Vagina (tissue), 2 donors: Measurements from ENCODE around the gene HSD3B1. TPM values are rescaled to one million over a fixed set of nuclear protein-coding genes. Genes with fewer than 3 reads are reported as not detected.

Source experiments
- DNase-seq, 2 donors: peaks; one replicate each; pipeline ENCODE4 v3.0.0-alpha.2; 2017; ENCODE audit errors: extremely low spot score in 2 of 2
- H3K27ac ChIP-seq: fragments of 200-600 bp; sonication (generic); one replicate; pipeline ENCODE4 v1.5.1; 2019
- H3K27me3 ChIP-seq: fragments of 200-600 bp; sonication (generic); one replicate; pipeline ENCODE4 v1.5.1; 2019
- H3K36me3 ChIP-seq, 2 donors: fragments of 200-600 bp; sonication (generic); one replicate each; pipeline ENCODE4 v1.5.1; 2017 to 2019
- H3K4me1 ChIP-seq: fragments of 200-600 bp; sonication (generic); one replicate; pipeline ENCODE4 v1.5.1; 2019
- H3K4me3 ChIP-seq, 2 donors: fragments of 200-600 bp; sonication (generic); 1 replicate in 1 of 2; 2 replicates in 1 of 2; pipeline ENCODE4 v1.5.1; 2016 to 2019
- H3K9me3 ChIP-seq: fragments of 200-600 bp; sonication (generic); one replicate; pipeline ENCODE4 v1.5.1; 2019
- POLR2A ChIP-seq, 2 donors: fragments of 450-650 bp; IDR thresholded peaks; one replicate each; pipeline ENCODE4 v1.6.1; 2017; ENCODE audit warnings: antibody characterized with exemption in 2 of 2, mild to moderate bottlenecking in 2 of 2, moderate library complexity in 2 of 2
- POLR2AphosphoS5 ChIP-seq, 2 donors: sonication (generic); formaldehyde crosslinking; IDR thresholded peaks; one replicate each; pipeline ENCODE4 v1.9.0; 2017; ENCODE audit warnings: antibody characterized with exemption in 2 of 2, mild to moderate bottlenecking in 2 of 2, low read depth in 1 of 2; ENCODE audit not compliant: insufficient read depth in 1 of 2
- intact Hi-C: fragments of 100-400 bp; cut with DNase I; formaldehyde crosslinking; loops from one replicate; pipeline ENCODE4 v1.15.1; 2023
- total RNA-seq: library from RNA; depleted of rRNA; stranded (reverse); fragments of >200 nt; gene quantifications from one replicate; pipeline ENCODE4 v1.2.3, GENCODE V29; 2016
- TF ChIP-seq, protein P1 (sequence below), 3 experiments: fragments of 450-650 bp in 2 of 3; fragments of 200-600 bp in 1 of 3; sonication (generic) in 1 of 3; IDR thresholded peaks; one replicate each; pipeline ENCODE4 v1.5.1; 2017 to 2019; ENCODE audit warnings: antibody characterized with exemption in 3 of 3, mild to moderate bottlenecking in 2 of 3, moderate library complexity in 2 of 3

The HSD3B1 gene
- total RNA-seq, 1 donor from 2014 or later, result not detected

DNA sequence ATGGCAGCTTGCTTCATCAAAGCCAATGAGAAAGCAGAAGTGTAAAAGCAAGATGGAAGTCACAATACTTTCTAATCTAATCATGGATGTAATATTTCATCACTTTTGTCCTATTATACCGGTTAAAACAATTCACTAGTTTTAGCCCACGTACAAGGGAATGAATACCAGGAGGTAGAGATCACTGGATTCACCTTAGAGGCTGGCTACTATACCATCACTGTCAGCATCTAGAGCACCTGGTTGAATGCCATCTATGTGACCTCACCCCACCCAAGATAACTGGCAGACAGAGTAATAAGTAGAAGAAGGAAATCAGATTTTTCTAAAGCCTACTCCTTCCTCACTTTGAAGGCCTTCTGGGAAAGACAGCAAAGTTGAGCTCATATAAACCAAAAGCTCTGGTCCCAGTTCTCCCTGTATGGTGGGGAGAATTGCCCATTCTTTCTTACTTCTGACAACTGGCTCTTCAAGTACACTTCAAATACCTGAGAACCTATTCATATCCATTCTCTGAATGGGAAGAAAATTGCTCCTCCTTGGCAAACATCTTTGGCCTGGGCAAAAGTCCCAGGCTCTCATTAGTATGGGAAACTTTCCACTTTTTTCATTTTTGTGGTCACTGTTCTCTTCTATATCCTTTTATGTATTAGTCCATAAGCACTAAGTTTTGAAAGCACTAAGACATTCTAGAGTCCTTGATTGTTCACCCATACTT, 24.8 kb downstream of the HSD3B1 start:
- Histone ChIP-seq H3K36me3 (no peaks in the 10 kb centered on the region), H3K9me3 (no peaks in the 10 kb centered on the region), H3K27me3 (no peaks in the 10 kb centered on the region), H3K4me3 (no peak overlapping the region), H3K27ac (no peak overlapping the region), H3K4me1 (no peaks in the 10 kb centered on the region)
- DNase-seq, result no peak
- intact Hi-C loops, result no loop called here
- TF ChIP-seq POLR2A (IDR thresholded peaks at IDR 0.05) (no peak), POLR2AphosphoS5 (IDR thresholded peaks at IDR 0.05; ENCODE audit: insufficient read depth in 1 of 2, low read depth in 1 of 2) (no peak)
- TF ChIP-seq, protein P1, sequence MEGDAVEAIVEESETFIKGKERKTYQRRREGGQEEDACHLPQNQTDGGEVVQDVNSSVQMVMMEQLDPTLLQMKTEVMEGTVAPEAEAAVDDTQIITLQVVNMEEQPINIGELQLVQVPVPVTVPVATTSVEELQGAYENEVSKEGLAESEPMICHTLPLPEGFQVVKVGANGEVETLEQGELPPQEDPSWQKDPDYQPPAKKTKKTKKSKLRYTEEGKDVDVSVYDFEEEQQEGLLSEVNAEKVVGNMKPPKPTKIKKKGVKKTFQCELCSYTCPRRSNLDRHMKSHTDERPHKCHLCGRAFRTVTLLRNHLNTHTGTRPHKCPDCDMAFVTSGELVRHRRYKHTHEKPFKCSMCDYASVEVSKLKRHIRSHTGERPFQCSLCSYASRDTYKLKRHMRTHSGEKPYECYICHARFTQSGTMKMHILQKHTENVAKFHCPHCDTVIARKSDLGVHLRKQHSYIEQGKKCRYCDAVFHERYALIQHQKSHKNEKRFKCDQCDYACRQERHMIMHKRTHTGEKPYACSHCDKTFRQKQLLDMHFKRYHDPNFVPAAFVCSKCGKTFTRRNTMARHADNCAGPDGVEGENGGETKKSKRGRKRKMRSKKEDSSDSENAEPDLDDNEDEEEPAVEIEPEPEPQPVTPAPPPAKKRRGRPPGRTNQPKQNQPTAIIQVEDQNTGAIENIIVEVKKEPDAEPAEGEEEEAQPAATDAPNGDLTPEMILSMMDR (IDR thresholded peaks at IDR 0.05), result no peak

DNA sequence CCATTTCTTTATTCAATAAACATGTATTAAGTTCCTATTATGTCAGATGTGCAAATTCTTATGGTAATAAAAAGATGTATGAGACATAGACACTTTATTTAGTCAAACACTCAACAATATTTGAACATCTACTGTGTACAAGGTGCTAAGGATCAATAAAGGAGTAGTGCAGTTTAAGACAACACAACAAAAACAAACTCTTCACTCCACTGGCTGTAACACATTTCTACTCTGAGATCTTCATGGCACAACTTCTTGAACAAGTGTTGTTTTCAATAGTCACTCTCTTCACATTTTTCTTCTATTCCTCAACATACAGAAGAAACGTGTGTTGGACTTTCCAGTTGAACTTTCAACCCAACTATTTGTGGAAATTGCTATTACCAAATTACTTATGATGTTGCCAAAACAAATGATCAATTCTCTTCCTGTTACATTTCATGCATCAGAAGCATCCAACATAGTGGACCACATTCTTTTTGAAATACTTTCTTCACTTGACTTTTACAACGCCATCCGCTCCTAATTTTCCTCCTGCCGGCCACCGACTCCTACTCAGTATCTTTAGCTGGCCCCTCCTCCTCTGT, 25.4 kb downstream of the HSD3B1 start:
- TF ChIP-seq POLR2A (IDR thresholded peaks at IDR 0.05) (no peak), POLR2AphosphoS5 (IDR thresholded peaks at IDR 0.05; ENCODE audit: insufficient read depth in 1 of 2, low read depth in 1 of 2) (no peak)
- TF ChIP-seq, protein P1 (IDR thresholded peaks at IDR 0.05), result no peak
- Histone ChIP-seq H3K9me3 (no peaks in the 10 kb centered on the region), H3K4me3 (no peak overlapping the region), H3K27me3 (no peaks in the 10 kb centered on the region), H3K36me3 (no peaks in the 10 kb centered on the region), H3K27ac (no peak overlapping the region), H3K4me1 (no peaks in the 10 kb centered on the region)
- intact Hi-C loops, result no loop called here
- DNase-seq, result no peak

DNA sequence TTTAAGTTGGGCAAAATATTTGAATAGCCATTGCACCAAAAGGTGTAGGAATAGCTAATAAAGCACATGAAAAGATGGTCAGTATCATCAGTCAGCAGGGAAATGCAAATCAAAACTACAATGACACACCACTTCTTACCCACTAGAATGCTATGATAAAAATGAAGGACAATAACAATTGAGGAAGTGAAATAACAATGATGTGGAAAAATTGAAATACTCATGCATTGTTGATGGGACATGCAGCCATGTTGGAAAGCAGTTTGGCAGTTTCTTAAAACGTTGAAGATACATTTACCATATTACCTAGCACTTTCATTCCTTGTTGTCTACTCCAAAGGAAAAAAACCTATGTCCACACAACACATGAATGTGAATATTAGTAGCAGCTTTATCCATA, 28.4 kb downstream of the HSD3B1 start:
- no peaks in the 10 kb centered on the region for H3K9me3 ChIP-seq
- no peak for DNase-seq
- no peak for TF ChIP-seq POLR2AphosphoS5 (IDR thresholded peaks at IDR 0.05; ENCODE audit: insufficient read depth in 1 of 2, low read depth in 1 of 2)
- H3K27me3 ChIP-seq, result no peaks in the 10 kb centered on the region
- H3K36me3 ChIP-seq, result no peaks in the 10 kb centered on the region
- H3K4me1 ChIP-seq, result no peaks in the 10 kb centered on the region
- no peak overlapping the region for H3K4me3 ChIP-seq
- no peak overlapping the region for H3K27ac ChIP-seq
- intact Hi-C loops, result no loop called here

DNA sequence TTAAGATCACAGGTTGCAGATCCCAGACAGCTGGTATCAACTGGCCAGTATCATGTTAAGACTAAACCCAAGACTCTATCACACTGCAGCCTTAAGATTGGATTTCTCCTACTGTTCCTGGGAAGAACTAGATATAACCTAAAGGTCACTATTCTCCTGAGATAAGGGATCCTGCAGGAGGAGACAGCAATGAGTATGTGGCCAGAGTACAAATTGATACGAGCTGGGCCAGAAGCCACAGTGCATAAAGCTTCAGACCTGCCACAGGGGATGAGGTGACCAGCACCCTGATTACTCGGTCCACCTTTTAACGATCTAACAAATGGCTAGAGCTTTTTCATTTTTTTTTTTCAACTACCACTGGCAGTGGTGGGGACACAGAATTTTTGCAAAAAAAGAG, 31.0 kb downstream of the HSD3B1 start:
- H3K27ac ChIP-seq, result no peak overlapping the region
- no peak for DNase-seq
- H3K4me1 ChIP-seq, result no peaks in the 10 kb centered on the region
- no peaks in the 10 kb centered on the region for H3K9me3 ChIP-seq
- no peaks in the 10 kb centered on the region for H3K36me3 ChIP-seq
- TF ChIP-seq, protein P1 (IDR thresholded peaks at IDR 0.05), result no peak
- no peak for TF ChIP-seq POLR2A (IDR thresholded peaks at IDR 0.05)
- TF ChIP-seq POLR2AphosphoS5 (IDR thresholded peaks at IDR 0.05; ENCODE audit: insufficient read depth in 1 of 2, low read depth in 1 of 2), result no peak
- intact Hi-C loops, result no loop called here
- no peaks in the 10 kb centered on the region for H3K27me3 ChIP-seq
- no peak overlapping the region for H3K4me3 ChIP-seq

DNA sequence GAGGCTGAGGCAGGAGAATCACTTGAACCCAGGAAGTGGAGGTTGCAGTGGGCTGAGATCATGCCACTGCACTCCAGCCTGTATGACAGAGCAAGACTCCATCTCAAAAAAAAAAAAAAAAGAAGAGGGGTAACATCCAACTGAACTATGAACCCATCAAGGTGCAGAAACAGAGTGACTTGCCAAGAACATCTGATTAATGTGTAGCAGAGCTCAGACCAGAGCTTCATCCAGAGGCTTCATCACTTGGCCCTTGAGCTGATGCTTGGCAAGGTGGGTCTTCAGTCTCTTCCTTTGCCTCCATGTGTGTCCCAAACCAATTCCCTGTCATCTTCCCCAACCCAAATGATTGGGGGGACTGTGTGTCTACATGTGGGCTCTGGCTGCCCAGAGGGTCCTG, 32.6 kb downstream of the HSD3B1 start:
- no peaks in the 10 kb centered on the region for H3K4me1 ChIP-seq
- H3K36me3 ChIP-seq, result no peaks in the 10 kb centered on the region
- no peak overlapping the region for H3K27ac ChIP-seq
- intact Hi-C loops, result no loop called here
- no peak for TF ChIP-seq POLR2AphosphoS5 (IDR thresholded peaks at IDR 0.05; ENCODE audit: insufficient read depth in 1 of 2, low read depth in 1 of 2)
- TF ChIP-seq, protein P1 (IDR thresholded peaks at IDR 0.05), result no peak
- TF ChIP-seq POLR2A (IDR thresholded peaks at IDR 0.05), result no peak
- DNase-seq, result peak in 1 of 2 donors; percentile 32
- H3K27me3 ChIP-seq, result no peaks in the 10 kb centered on the region
- H3K9me3 ChIP-seq, result no peaks in the 10 kb centered on the region
- H3K4me3 ChIP-seq, result no peak overlapping the region
